Endodermal cell (in vitro differentiated cells): ENCODE measurements around the gene JSRP1. TPM values are rescaled to one million over a fixed set of nuclear protein-coding genes. Genes with fewer than 3 reads are reported as not detected.

Source experiments
- DNase-seq: peaks from one replicate; pipeline ENCODE4 v3.0.0-alpha.2; 2017
- H3K27ac ChIP-seq: 2 replicates; pipeline ENCODE4 v1.5.1; 2013; ENCODE audit warnings: mild to moderate bottlenecking, low read depth, low read length, moderate library complexity
- H3K27me3 ChIP-seq: 2 replicates; pipeline ENCODE4 v1.6.1; 2013; ENCODE audit warnings: mild to moderate bottlenecking, low read length, moderate library complexity; ENCODE audit not compliant: insufficient read depth, control insufficient read depth, poor library complexity, severe bottlenecking
- H3K36me3 ChIP-seq: 2 replicates; pipeline ENCODE4 v1.7.0; 2013; ENCODE audit warnings: mild to moderate bottlenecking, low read length, moderate library complexity; ENCODE audit not compliant: control insufficient read depth, insufficient read depth
- H3K4me1 ChIP-seq: one replicate; pipeline ENCODE4 v1.7.0; 2013; ENCODE audit warnings: low read length; ENCODE audit not compliant: control insufficient read depth, insufficient read depth
- H3K4me3 ChIP-seq: 2 replicates; pipeline ENCODE4 v1.5.1; 2013; ENCODE audit warnings: mild to moderate bottlenecking, low read length, moderate library complexity
- H3K9ac ChIP-seq: 2 replicates; pipeline ENCODE4 v1.6.1; 2013; ENCODE audit warnings: mild to moderate bottlenecking, low read length, moderate library complexity; ENCODE audit not compliant: poor library complexity, severe bottlenecking; ENCODE audit errors: extremely low read depth
- H3K9me3 ChIP-seq: 2 replicates; pipeline ENCODE4 v1.6.1; 2013; ENCODE audit warnings: mild to moderate bottlenecking, low read length, moderate library complexity; ENCODE audit not compliant: control insufficient read depth
- H3K27ac Mint-ChIP-seq: 2 replicates; pipeline ENCODE4 v1.8.0; 2020; ENCODE audit warnings: mixed read lengths
- H3K27me3 Mint-ChIP-seq: 2 replicates; pipeline ENCODE4 v1.8.0; 2021; ENCODE audit warnings: mild to moderate bottlenecking, mixed read lengths; ENCODE audit not compliant: insufficient read depth
- H3K36me3 Mint-ChIP-seq: 2 replicates; pipeline ENCODE4 v1.8.0; 2020; ENCODE audit warnings: low read depth, mixed read lengths
- H3K4me1 Mint-ChIP-seq: 2 replicates; pipeline ENCODE4 v1.8.0; 2020; ENCODE audit warnings: mixed read lengths
- H3K4me3 Mint-ChIP-seq: 2 replicates; pipeline ENCODE4 v1.8.0; 2020; ENCODE audit warnings: mild to moderate bottlenecking, moderate library complexity, mixed read lengths
- H3K9me3 Mint-ChIP-seq: 2 replicates; pipeline ENCODE4 v1.8.0; 2020; ENCODE audit warnings: mild to moderate bottlenecking, mixed read lengths
- CTCF ChIP-seq: fragments of 200-600 bp; sonication (generic); conservative IDR thresholded peaks from 2 replicates; pipeline ENCODE4 v1.5.0; 2021; ENCODE audit warnings: antibody characterized with exemption, mild to moderate bottlenecking
- WGBS, 2 experiments: methylation state at CpG; one replicate each; pipeline versions ENCODE4 v1.1.5 to v1.1.7; 2013; ENCODE audit warnings: missing lambda C conversion rate in 2 of 2, mixed read lengths in 1 of 2; ENCODE audit not compliant: insufficient coverage in 1 of 2, insufficient read length in 1 of 2; 5-methylcytosine and 5-hydroxymethylcytosine counted together
- total RNA-seq, 2 donors: library from RNA; stranded (reverse); fragmentation: NEBNext Ultra II Directional in 1 of 2; extraction: Animal tissue kit (Norgen Biotek cat#: 25700) in 1 of 2; gene quantifications; 2 replicates in 1 of 2; 3 replicates in 1 of 2; pipeline ENCODE4 v1.2.1, GENCODE V29; 2021

Gene JSRP1
- total RNA-seq, 2 donors from 2014 or later, result 0.66 to 0.89 TPM

- Mint-ChIP-seq H3K27ac (peak overlapping the region; percentile 93), H3K4me1 (peaks cover 25% of the 10 kb centered on the region), H3K9me3 (no peaks in the 10 kb centered on the region), H3K27me3 (no peaks in the 10 kb centered on the region), H3K36me3 (peaks cover 36% of the 10 kb centered on the region), H3K4me3 (peak overlapping the region; percentile 92)
- H3K9ac ChIP-seq, result peak overlapping the region; percentile 97
- H3K9me3 ChIP-seq, result no peaks in the 10 kb centered on the region
- H3K36me3 ChIP-seq, result peaks cover 34% of the 10 kb centered on the region
- 69 to 70% methylated on average over 5 to 6 of the region's 6 CpGs for WGBS, 2 experiments
- H3K27ac ChIP-seq, result peak overlapping the region; percentile 97
- H3K27me3 ChIP-seq, result no peaks in the 10 kb centered on the region
- peaks cover 3% of the 10 kb centered on the region for H3K4me1 ChIP-seq
- no peak for DNase-seq
- H3K4me3 ChIP-seq, result peak overlapping the region; percentile 91
- TF ChIP-seq CTCF, result no peak
These were observed 21.2 kb downstream of the JSRP1 start for GRCh38 chr19:2234996-2235380.

- peak overlapping the region; percentile 30 for H3K27ac Mint-ChIP-seq
These were observed 22.5 kb downstream of the JSRP1 start for GRCh38 chr19:2233601-2234280.

GRCh38 chr19:2232286-2233151 lies 23.7 kb downstream of the JSRP1 start:
- peaks cover 33% of the 10 kb centered on the region for H3K36me3 ChIP-seq
- no peaks in the 10 kb centered on the region for H3K27me3 ChIP-seq
- H3K4me3 Mint-ChIP-seq, result no peak overlapping the region
- H3K36me3 Mint-ChIP-seq, result peaks cover 31% of the 10 kb centered on the region
- no peak for TF ChIP-seq CTCF
- H3K4me1 Mint-ChIP-seq, result peaks cover 5% of the 10 kb centered on the region
- peak overlapping the region; percentile 52 for H3K27ac Mint-ChIP-seq
- H3K9ac ChIP-seq, result no peak overlapping the region
- no peaks in the 10 kb centered on the region for H3K27me3 Mint-ChIP-seq
- peak overlapping the region; percentile 24 for H3K27ac ChIP-seq
- H3K9me3 ChIP-seq, result no peaks in the 10 kb centered on the region
- WGBS, 2 experiments, result 94 to 96% methylated on average over 23 to 28 of the region's 30 CpGs
- no peaks in the 10 kb centered on the region for H3K4me1 ChIP-seq
- no peak overlapping the region for H3K4me3 ChIP-seq
- H3K9me3 Mint-ChIP-seq, result no peaks in the 10 kb centered on the region
- no peak for DNase-seq

More at GRCh38 chr19:2233601-2234280, 22.5 kb downstream of the JSRP1 start:
- Mint-ChIP-seq H3K4me1 (peaks cover 17% of the 10 kb centered on the region), H3K27me3 (no peaks in the 10 kb centered on the region), H3K9me3 (no peaks in the 10 kb centered on the region), H3K36me3 (peaks cover 41% of the 10 kb centered on the region), H3K4me3 (peak overlapping the region; percentile 92)
- peaks cover 3% of the 10 kb centered on the region for H3K4me1 ChIP-seq
- no peaks in the 10 kb centered on the region for H3K9me3 ChIP-seq
- H3K36me3 ChIP-seq, result peaks cover 41% of the 10 kb centered on the region
- H3K4me3 ChIP-seq, result no peak overlapping the region
- no peak overlapping the region for H3K27ac ChIP-seq
- no peak for DNase-seq
- no peak for TF ChIP-seq CTCF
- H3K9ac ChIP-seq, result no peak overlapping the region
- 95 to 96% methylated on average over 23 to 25 of the region's 25 CpGs for WGBS, 2 experiments
- H3K27me3 ChIP-seq, result no peaks in the 10 kb centered on the region
